ENCODE results near the gene IQSEC1.

GRCh38 chr3:12990781-12991480 is 82.3 kb downstream of the IQSEC1 start:
- TF ChIP-seq POLR2A (IDR thresholded peaks at IDR 0.05) (no peak), POLR2AphosphoS5 (IDR thresholded peaks at IDR 0.05) (no peak)

Measured in sigmoid colon (tissue), 4 donors.